Keratinocyte (primary cell): Measurements from ENCODE around the gene TRH. TPM values are rescaled to one million over a fixed set of nuclear protein-coding genes. Genes with fewer than 3 reads are reported as not detected.
A peak's percentile ranks its signal among the peaks of the same experiment; 100 is the strongest.

Experiments used
- DNase-seq: peaks from one replicate; pipeline ENCODE4 v3.0.0-alpha.2; 2011; ENCODE audit warnings: low read depth, missing footprints, low spot score
- FAIRE-seq: peaks from 2 replicates; lab custom pipeline; 2011; peaks lifted over from hg19 to GRCh38; lab: Jason Lieb, UNC
- H2AFZ ChIP-seq: 2 replicates; pipeline ENCODE4 v1.6.0; 2012; ENCODE audit warnings: low read length, control low read depth, inconsistent platforms; ENCODE audit not compliant: control insufficient read depth
- H3K27ac ChIP-seq: 2 replicates; pipeline ENCODE4 v1.5.1; 2011; ENCODE audit warnings: low read length; ENCODE audit not compliant: control insufficient read depth, insufficient read depth
- H3K27me3 ChIP-seq: 3 replicates; pipeline ENCODE4 v1.6.0; 2011; ENCODE audit warnings: low read length; ENCODE audit not compliant: control insufficient read depth, insufficient read depth; ENCODE audit errors: extremely low read depth
- H3K36me3 ChIP-seq, 2 experiments: 2 replicates in 1 of 2; 3 replicates in 1 of 2; pipeline ENCODE4 v1.5.1; 2011; ENCODE audit warnings: low read length in 2 of 2, mild to moderate bottlenecking in 1 of 2; ENCODE audit not compliant: control insufficient read depth in 2 of 2, insufficient read depth in 2 of 2; ENCODE audit errors: extremely low read depth in 1 of 2
- H3K4me1 ChIP-seq: 3 replicates; pipeline ENCODE4 v1.5.1; 2011; ENCODE audit warnings: low read length; ENCODE audit not compliant: control insufficient read depth, insufficient read depth; ENCODE audit errors: extremely low read depth
- H3K4me2 ChIP-seq: 3 replicates; pipeline ENCODE4 v1.6.0; 2011; ENCODE audit warnings: low read depth, low read length; ENCODE audit not compliant: control insufficient read depth, insufficient read depth; ENCODE audit errors: extremely low read depth
- H3K4me3 ChIP-seq, 3 experiments: fragments of 200-600 bp in 1 of 3; sonication (generic) in 1 of 3; 2 replicates in 2 of 3; 3 replicates in 1 of 3; pipeline ENCODE4 v1.5.1; 2011 to 2016; ENCODE audit warnings: low read length in 3 of 3, mild to moderate bottlenecking in 3 of 3, control low read depth in 2 of 3, inconsistent platforms in 1 of 3, low read depth in 1 of 3, mixed read lengths in 1 of 3, mixed run types in 1 of 3, moderate library complexity in 1 of 3; ENCODE audit not compliant: control insufficient read depth in 2 of 3, insufficient read depth in 2 of 3; ENCODE audit errors: extremely low read depth in 1 of 3
- H3K79me2 ChIP-seq: 2 replicates; pipeline ENCODE4 v1.6.0; 2012; ENCODE audit warnings: low read length; ENCODE audit not compliant: control insufficient read depth, insufficient read depth
- H3K9ac ChIP-seq: 3 replicates; pipeline ENCODE4 v1.6.0; 2011; ENCODE audit warnings: low read length; ENCODE audit not compliant: control insufficient read depth, insufficient read depth; ENCODE audit errors: extremely low read depth
- H3K9me1 ChIP-seq: 3 replicates; pipeline ENCODE4 v1.6.0; 2011; ENCODE audit warnings: low read length; ENCODE audit not compliant: control insufficient read depth, insufficient read depth; ENCODE audit errors: extremely low read depth
- H3K9me3 ChIP-seq: 2 replicates; pipeline ENCODE4 v1.5.1; 2012; ENCODE audit warnings: low read depth, low read length; ENCODE audit not compliant: control insufficient read depth
- H4K20me1 ChIP-seq: 3 replicates; pipeline ENCODE4 v1.6.0; 2011; ENCODE audit warnings: low read length; ENCODE audit not compliant: control insufficient read depth, insufficient read depth; ENCODE audit errors: extremely low read depth
- CTCF ChIP-seq, 3 experiments: IDR thresholded peaks in 1 of 3; conservative IDR thresholded peaks in 1 of 3; optimal IDR thresholded peaks in 1 of 3; 2 replicates in 2 of 3; 3 replicates in 1 of 3; pipeline versions ENCODE3 to v1.5.1; 2011; ENCODE audit warnings: low read length in 3 of 3, mild to moderate bottlenecking in 3 of 3, moderate library complexity in 2 of 3, control low read depth in 1 of 3, inconsistent platforms in 1 of 3; ENCODE audit not compliant: insufficient read depth in 2 of 3; ENCODE audit errors: extremely low read depth in 1 of 3
- EZH2 ChIP-seq: IDR thresholded peaks from one replicate; pipeline ENCODE4 v1.6.1; 2012; ENCODE audit warnings: inconsistent platforms, mild to moderate bottlenecking, low read length, moderate library complexity
- dilution Hi-C: fragments of 300-500 bp; cut with MboI; formaldehyde crosslinking; loops from one replicate; pipeline ENCODE4 v1.7.0; 2020; ENCODE audit warnings: low sequenced_read_pairs; ENCODE audit not compliant: extremely low pct_ligation_motif_present
- polyA plus RNA-seq, 5 experiments: library from polyadenylated mRNA; depleted of rRNA in 3 of 5; stranded (reverse) in 3 of 5; stranded (forward) in 1 of 5; unstranded in 1 of 5; fragments of >200 nt; gene quantifications; 1 replicate in 1 of 5; 2 replicates in 3 of 5; 3 replicates in 1 of 5; pipeline versions ENCODE4 v1.2.1 to v1.2.3, GENCODE V29; 2011 to 2012; ENCODE audit warnings: missing spikeins in 2 of 5, low read depth in 1 of 5, low replicate concordance in 1 of 5

TRH gene
- polyA plus RNA-seq, 1 donor (not counting 4 experiments of a cell fraction or from before 2014, with no cell fraction given): not detected

- DNase-seq: no peak
- Histone ChIP-seq H3K36me3 (no peaks in the 10 kb centered on the region), H3K9me3 (no peaks in the 10 kb centered on the region), H2AFZ (no peak overlapping the region), H3K27me3 (no peaks in the 10 kb centered on the region), H3K79me2 (no peaks in the 10 kb centered on the region), H3K4me3 (no peak overlapping the region), H3K9ac (no peak overlapping the region), H3K4me2 (no peak overlapping the region), H3K9me1 (no peaks in the 10 kb centered on the region), H3K4me1 (no peaks in the 10 kb centered on the region), H3K27ac (no peak overlapping the region), H4K20me1 (no peaks in the 10 kb centered on the region)
- dilution Hi-C loops: no loop called here
- FAIRE-seq: no peak
- TF ChIP-seq EZH2: no peak
- no peak for TF ChIP-seq CTCF (optimal IDR thresholded peaks at IDR 0.05 in 1 of 3, IDR thresholded peaks at IDR 0.05 in 1 of 3, conservative IDR thresholded peaks at IDR 0.05 in 1 of 3; ENCODE audit: extremely low read depth in 1 of 3, insufficient read depth in 2 of 3, low read length in 3 of 3)
These were observed 34.4 kb upstream of the TRH start for GRCh38 chr3:129940086-129940485.

- TF ChIP-seq CTCF (optimal IDR thresholded peaks at IDR 0.05 in 1 of 3, IDR thresholded peaks at IDR 0.05 in 1 of 3, conservative IDR thresholded peaks at IDR 0.05 in 1 of 3; ENCODE audit: extremely low read depth in 1 of 3, insufficient read depth in 2 of 3, low read length in 3 of 3): peak; percentile 68 to 79 (median 73)
- no peak for TF ChIP-seq EZH2
- Histone ChIP-seq H3K9ac (no peak overlapping the region), H3K27me3 (peaks cover 3% of the 10 kb centered on the region), H3K36me3 (no peaks in the 10 kb centered on the region), H3K9me3 (peaks cover 2% of the 10 kb centered on the region), H3K4me3 (no peak overlapping the region), H3K79me2 (no peaks in the 10 kb centered on the region), H2AFZ (no peak overlapping the region), H3K4me2 (no peak overlapping the region), H3K27ac (no peak overlapping the region), H3K9me1 (no peaks in the 10 kb centered on the region), H3K4me1 (no peaks in the 10 kb centered on the region), H4K20me1 (no peaks in the 10 kb centered on the region)
- FAIRE-seq (no peak), DNase-seq (no peak)
- dilution Hi-C loops: no loop called here
These were observed 32.2 kb upstream of the TRH start for GRCh38 chr3:129942296-129942695.
